GM21390 (cell line): ENCODE data around the gene RAI1.

Experiments used
- ATAC-seq: cut with Tn5 transposase; IDR thresholded peaks from one replicate; pipeline ENCODE4 v1.9.1; 2021; ENCODE audit not compliant: unreplicated experiment

RAI1 gene

DNA sequence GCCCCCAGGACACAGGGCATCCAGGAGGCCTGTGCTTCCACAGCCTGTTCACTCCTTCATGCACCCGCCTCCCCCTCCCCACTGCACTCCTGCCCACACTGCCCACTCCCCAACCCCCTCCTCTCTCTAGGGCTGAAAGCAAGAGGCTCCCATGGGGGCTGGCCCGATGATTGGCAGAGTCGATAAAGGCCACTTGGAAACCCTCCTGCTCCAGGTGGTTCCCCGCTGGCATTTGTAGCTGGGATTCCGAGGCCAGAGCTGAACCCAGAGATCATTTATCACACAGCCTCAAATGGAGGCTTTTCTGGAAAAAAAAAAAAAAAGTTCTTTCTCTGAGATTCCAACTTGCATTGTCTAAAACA, 81.5 kb downstream of the RAI1 start:
- ATAC-seq, result no peak

DNA sequence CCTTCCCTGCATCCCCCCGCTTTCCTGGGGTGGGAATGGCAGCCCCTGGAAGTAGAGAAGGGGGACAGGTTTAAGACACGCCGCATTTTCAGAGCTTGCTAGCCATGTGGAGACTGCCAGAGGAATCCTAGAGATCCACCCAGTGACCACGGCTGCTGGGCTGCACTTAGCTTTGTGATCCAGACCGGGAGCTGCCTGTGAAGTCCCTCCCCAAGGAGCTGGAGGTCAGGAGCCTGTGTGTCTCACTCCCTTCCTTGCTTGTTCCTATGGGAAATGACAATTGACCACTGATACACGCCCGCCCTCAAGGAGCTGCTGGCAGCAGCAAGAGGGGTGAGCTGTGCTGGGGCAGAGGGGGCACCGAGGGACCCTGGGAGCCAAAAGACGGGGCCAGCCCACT, 81.9 kb downstream of the RAI1 start:
- ATAC-seq, result no peak

DNA sequence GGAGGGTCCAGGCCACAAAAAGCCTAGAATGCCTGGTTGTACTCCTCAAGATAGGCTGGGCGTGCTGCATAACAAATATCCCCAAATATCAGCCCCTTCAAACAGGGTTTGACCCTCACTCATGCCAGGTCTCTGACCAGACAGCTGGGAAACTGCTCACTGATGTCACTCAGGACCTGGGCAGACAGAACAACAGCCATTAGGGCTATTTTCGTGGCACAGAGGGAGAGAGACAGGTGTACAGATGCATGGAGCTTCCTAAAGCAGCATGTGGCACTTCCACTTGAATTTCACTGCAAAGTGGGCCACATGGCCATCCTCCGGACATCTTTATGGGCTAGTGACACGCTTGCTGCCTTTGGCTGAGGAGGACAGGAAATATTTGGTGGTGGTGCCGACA, 82.5 kb downstream of the RAI1 start:
- no peak for ATAC-seq

DNA sequence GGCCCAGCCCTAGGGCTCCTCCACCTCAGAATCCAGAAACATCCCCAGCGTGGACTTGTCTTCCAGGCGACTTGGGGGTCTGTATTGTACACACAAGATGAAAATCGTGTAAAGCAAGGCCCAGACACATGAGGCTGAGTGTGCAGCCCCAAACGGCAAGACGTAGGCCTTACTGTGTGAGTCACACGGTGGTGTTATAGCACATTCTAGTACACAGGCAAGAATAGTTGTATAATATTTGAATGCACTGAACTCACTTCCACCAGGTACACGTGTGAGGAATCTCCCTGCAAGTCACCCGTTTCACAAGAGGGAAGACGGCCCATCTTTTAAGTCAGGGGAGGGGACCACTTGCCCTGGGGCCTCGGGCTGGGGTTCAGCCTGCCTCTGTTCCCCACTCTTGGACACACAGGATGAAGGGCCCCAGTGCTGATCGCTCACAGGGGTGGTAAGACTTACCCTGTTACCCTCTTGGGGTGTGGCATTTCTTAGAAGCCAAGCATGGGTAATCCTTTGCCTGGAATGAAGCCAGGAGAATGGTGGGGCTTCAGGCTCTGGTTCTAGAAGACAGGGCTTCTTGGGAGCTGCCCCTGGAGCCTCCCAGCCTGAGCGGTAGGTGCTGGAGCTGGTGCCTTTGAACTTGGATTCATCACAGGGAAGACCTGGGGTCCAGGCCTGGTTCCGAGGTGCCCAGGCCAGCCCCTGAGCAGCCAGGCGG, 84.3 kb downstream of the RAI1 start:
- no peak for ATAC-seq

DNA sequence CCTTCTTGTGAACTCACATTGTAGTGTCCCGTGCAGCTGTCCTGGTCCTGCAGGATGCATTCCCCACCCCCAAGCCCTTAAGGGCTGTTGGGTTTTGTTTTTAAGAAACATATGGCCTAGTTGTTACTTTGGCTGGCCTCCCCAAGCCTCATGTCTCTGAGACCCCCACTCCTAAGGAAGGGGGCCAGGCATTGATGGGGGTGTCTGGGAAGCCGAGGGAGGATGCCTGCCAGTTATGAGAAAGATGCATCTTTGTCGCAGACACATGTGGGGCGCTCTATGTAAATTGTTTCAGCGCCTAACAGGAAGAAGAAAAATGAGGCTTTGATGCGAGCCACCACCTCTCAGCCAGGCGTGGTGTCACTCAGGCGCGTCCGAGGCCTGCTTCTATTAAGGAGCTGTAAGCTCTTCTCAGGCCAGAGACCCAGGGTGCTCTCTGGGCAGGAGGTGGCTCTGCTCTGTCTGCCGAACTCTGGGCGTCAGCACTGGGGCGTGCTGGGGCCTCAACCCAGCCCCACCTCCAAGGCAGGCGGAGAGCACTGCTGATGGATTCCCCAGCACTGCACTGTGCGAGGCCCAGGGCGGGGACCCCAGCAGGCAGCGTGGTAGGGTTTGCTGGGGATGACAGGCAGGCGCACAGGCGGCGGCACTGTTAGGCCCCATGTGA, 85.0 kb downstream of the RAI1 start:
- ATAC-seq, result peak; percentile 47

DNA sequence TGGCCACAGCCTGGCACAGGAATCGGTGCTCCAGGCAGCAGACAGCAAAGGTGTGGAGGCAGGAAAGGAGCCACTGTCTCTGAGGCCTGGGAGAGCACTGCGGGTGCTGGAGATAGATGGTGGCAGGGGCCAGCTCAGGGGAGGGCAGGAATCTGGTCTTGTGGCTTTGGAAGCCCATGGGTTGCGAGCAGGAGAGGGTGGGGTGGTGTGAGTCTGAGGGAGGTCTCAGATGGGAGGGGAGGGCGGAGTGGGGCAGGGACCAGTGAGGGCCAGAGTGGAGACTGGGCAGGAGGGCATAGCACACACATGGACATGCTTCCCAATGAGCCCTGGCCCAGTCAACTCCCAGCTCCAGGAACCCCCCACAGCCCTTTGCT, 85.5 kb downstream of the RAI1 start:
- no peak for ATAC-seq

DNA sequence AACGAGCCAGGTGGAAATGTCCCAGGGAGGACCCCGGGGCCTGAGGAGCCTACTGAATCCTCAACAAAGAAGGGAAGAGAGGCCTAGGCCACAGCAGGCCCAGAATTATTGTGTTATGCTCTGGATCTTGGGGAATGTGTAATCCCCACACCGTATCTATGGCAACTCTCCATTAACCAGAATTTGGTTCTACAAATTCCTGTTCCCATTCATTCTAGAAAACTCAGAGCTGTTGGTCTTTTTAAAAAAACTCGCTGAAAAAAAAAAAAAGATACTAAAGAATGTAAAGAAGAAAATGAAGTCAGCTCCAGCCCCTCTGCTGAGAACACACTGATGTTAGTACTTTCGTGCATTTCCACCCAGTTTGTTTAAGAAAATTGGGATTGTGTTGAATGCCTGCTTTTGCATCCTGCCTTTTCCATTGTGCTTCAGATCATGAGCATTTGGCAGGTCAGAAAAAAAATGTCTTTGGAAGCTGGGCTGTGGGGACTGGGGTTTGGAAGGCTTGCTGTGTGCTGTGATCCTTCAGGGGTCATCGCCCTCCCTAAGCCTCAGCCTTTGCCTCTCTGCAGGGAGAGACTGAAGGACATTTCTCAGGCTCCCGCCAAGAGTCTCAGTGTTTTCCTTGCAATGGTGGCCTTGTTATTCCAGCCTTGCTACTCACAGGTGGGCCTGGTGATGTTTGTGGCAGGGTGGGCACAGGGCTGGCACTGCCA, 86.1 kb downstream of the RAI1 start:
- no peak for ATAC-seq

DNA sequence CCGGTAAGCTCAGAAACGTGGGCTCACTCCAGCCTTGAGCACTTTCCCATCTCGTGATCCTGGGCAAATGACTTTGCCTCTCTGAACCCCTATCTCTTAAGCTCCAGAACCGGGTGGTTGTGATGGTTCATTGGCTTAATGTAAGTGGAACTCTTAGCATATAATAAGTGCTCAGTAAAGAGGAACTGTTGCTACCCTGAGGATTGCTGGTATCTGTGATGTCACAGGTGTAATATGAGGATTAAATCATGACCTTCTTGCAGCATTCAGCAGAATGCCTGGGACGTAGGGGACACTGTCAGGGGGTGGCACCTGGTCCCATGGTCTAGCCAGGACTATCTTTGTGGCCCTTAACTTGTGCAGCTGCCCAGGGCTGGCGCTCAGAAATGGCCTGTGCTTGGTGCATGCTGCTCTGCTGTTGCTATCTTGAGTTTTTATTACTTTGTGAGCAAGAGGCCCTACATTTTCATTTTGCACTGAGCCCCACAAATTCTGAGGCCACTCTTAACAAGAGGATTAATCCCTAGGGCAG, 86.7 kb downstream of the RAI1 start:
- ATAC-seq, result no peak

DNA sequence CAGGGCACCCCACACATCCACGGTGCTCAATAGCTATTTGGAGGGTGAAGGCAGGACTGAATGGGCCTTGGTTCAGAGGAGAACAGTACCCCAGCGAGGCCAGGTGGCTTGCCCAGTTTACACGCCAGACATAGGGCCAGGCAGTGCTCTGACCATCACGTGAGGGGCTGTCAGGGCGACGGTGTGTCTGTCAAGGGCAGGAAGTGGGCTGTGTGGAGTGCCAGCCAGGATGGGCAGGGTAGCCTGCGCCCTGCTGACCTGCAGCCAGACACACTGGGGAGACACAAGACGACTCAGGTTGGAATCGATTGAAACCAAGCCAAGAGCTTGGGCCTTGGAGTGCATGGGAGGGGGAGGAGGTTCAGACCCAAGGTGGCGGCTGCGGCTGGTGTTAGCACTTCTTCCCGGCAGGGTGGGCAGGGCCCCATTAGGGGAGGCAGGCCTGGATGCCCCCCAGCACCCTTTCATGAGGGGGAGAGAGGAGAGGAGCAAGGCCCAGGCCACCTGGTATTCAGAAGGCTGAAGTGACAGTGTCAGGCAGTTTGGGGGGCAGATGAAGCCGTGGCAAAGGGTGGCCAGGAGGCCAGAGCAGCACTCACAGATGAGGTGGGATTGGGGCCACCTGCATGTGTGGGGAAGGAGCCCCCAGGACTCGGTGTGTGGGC, 87.3 kb downstream of the RAI1 start:
- no peak for ATAC-seq

DNA sequence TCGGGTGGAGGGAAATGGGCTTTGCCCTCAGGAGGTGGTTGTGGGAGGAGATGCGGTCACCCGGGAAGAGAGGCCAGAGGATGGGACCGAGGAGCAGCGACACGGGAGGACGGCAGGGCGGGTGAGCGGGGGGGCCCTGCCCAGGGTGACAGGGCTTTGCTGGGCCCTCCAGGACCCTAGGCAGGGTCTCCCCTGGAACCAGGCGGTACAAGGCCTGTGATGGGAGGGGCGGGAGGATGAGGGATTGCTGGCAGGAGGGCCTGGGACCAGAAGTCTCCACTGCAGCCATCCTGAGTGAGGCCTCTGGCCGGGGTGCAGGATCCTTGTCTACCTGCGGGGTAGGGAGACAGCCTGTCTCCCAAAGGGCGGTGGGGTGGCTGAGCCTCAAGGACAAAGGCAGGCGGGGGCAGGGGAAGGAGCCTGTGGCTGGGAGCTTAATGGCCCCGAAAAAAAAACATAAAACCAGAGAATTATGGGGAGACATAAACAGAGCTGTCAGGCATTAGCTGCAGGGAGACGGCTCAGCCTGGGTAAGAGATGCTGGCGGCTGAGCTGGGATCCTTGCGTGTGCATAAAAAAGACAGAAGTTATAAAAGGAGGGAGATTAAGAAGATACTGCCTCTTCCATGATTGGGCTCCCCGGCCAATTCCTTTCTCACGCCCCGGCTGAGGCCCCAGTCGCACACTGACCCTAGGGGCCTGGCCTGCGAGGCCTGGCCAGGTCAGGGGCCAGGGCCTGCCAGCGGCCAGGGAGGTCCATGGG, 88.8 kb downstream of the RAI1 start:
- ATAC-seq, result no peak

DNA sequence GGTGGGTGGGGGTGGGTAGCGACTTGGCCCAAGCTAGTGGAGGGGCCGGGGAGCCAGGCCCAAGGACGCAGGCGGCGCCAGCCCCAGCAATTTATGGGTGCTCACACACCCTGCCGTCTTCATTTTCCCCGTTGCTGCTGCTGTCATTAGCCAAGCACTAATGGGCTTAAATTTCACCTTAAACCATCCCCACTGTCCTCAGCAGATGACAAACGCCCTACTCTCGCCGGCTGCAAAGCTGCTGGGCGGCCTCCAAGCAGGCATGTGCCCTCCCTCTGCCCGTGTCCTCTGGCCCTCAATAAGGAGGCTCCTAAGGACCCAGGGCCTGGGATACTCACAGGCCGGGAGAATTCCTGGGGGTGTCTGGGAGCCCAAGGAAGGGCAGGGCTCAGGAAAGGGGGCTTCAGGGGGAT, 89.4 kb downstream of the RAI1 start:
- ATAC-seq, result no peak

DNA sequence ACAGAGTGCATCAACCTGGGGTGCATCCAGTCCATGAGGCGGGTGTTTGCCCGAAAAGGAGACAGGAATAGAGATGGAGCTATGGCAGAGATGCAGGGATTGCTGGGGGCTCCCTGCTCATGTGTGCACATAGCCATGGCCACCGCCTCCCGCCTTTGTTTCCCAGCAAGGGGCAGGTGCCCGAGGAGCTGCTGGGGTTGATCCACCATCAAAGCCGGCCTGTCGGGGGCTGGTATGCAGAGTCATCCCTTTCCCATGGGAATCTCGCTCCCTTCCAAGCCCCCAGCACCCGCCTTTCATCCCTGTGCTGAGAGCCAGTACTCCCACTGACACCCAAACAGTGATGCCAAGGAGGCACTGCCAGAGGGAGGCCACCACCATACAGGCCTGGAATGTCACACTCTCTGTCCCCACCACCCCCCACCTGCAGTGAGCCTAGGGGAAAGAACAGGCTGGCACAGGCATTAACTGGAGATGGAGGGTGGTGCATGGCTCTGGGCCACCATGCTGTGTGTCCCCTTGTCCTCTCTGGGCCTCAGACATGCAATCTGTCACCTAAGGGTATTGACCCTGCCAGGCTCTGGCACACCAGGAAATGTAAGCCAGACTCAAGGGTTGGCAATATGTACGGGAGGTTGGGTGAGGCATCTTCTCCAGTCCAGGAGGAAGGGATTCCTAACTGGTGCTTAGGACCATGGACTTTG, 90.4 kb downstream of the RAI1 start:
- ATAC-seq, result no peak

DNA sequence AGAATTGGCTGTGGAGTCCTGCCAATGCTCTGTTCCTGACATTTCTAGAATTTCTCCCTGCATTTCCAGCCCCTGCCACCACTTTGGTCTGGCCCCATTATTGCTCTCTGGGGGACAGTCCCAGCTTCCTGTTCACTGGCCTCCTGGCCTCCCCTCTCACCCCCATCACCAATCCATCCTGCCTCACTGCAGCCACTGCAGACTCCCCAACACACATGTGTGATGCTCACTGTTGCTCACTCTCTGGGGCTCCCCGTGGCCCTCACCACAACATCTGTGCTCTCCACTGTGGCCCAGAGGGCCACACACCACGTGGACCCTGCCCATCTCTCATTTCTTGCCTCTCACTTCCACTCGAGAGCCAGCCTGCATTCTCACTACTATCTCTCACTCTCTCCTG, 91.0 kb downstream of the RAI1 start:
- no peak for ATAC-seq

DNA sequence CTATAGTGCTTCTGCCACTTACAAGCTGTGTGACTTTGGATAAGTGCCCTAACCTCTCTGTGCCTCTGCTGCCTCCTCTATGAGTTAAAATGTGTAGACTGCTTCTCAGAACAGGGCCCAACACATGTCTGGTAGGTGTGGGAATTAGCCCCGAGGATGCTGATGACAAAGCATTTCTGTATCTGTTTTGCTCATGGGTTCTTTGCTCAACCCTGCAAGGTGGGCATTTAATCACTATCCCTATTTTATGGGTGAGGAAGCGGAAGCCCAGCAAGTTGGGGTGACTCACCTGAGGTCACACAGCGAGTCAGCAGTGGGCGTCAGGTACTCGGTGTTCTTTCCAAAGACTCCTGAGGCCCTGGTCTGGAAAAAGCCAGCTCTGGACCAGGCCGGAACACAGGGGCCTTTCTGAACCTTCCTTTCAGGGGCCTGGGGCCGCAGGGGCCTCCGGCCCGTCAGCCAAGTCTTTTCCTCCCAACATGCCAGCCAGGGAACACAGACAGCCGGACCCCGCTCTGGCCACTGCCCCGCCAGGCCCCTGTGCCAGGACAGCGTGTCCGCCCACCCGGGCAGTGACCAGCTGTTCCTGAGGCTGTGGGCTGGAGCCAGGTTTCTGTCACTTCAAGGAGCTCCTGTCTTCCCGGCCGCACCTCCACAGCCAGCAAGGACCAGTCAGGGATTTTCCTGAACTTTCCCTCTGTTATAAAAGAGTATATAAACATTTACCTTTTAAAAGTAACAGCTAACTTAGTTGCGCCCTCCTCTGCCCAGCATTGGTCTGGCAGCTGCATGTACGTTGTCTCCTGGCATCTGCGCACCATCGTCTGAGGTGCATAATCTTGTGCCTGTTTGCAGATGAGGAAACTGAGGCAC, 93.0 kb downstream of the RAI1 start:
- ATAC-seq, result no peak

DNA sequence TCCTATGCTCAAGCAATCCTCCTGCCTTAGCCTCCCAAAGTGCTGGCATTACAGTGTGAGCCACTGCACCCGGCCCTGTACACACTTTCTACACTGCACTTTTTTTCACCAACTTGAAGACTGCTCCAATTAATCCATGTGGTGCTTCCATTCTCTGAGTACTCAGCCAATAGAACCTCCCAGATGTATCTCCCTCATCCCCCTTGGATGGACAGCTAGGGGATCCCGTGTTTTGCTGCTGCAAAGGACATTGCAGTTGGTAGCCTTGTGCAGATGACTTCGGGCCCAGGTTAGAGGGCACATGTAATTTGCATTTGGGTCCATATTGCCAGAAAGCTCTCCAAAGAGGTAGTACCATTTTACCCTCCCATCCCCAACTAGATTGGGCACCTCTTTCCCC, 95.6 kb downstream of the RAI1 start:
- no peak for ATAC-seq

DNA sequence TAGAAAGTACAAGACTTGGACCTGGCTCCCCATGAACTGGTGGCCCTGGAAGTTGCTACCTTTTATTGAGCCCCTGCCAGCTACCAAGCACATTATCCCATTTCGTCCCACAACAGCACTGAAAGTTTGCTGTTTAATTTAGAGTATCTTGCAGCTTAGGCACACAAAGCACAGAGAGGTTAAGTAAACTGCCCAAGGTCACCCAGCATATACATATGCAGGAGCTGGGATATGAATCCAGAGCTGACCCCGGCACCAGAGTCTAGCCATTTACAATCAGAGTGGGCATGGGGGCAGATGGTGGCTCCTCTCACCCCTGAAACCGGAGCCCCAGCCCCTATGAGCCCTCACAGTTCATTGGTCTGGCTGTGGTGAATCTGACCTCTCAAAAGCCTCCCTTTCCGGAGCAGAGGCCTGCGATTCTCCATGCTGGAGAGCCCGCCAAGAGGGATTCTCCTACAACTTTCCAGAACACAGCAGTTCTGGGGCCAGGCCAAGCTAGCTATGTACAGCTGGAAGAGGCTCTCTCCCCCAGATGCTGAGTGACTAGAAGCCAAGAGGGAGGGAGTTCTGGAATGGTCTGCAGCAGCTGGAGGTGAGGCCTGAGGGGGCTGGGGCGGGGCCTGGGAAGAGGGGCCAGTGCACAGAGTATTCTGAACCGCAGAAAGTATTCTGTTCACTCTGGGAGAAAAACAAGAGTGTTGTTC, 97.2 kb downstream of the RAI1 start:
- ATAC-seq, result no peak

DNA sequence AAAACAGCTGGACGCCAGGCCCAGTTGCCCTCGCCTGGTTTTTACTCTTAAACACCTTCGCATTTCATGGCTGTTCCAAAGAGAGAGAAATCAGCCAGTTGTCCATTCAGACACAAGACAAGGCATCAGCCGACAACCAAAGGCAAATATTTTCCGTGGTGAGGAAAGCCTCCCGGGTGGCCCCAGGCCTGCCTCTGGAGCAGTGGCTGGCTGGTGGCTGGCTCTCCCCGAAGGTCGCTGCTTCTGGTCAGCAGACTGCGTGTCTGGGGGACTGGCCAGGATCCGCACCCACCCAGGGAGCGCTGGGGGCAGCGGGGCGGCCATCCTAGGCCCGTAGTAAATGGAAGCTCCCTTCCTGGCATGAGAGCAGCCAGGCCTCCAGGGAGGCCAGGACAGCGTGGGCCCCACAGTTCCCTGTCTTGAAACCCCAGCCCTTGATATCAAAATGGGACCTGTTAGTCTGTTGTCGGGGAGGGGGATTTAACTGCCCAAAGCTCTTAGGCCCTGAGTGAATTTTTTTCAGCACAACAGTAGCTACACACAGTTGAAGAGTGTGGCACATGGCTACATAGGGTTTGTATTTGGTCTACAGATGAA, 97.9 kb downstream of the RAI1 start:
- no peak for ATAC-seq

DNA sequence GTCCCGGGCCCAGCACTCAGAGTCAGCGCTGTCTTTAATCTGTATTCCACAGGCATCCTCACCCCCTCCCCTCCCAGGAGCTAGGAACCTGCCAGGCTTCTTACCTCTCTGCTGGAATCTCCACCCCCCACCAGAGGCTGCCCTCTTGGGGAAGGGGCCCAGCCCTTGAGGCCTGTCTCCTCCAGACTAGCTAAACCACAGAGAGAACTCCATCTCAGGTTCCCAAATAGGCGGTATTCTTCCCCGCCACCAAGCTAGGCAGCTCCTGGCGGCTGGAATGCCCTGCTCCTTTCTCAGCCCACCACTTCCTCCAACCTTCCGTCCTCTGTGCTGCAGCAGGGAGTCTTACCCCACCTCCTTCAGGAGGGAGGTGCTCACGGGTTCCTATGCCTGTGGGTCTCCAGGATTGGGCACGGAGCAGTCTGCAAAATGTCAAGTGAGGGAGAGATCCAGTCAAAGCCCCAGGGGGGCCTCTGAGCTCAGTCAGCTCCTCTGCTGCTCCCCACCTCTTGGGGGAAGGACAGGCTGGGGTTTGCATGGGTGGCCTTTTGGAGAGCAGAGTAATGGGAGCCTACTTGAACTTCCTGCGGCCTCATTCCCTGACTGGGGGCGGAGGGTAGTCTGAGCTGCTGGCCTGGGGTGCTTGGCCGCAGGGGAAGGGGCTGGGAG, 99.8 kb downstream of the RAI1 start:
- no peak for ATAC-seq
